Transverse colon (tissue), 4 donors: ENCODE measurements around the gene B4GALT5. TPM values are rescaled to one million over a fixed set of nuclear protein-coding genes. Genes with fewer than 3 reads are reported as not detected.

Experiments used
- DNase-seq: peaks from one replicate; pipeline ENCODE4 v3.0.0-alpha.2; 2019
- H3K27ac ChIP-seq, 4 donors: fragments of 200-600 bp; sonication (generic); 2 replicates each; pipeline ENCODE4 v1.5.1; 2016 to 2018; ENCODE audit warnings: inconsistent platforms in 4 of 4
- H3K27me3 ChIP-seq: fragments of 200-600 bp; sonication (generic); 2 replicates; pipeline ENCODE4 v1.5.1; 2017; ENCODE audit warnings: inconsistent platforms
- H3K36me3 ChIP-seq, 4 donors: fragments of 200-600 bp; sonication (generic); 2 replicates each; pipeline ENCODE4 v1.5.1; 2017 to 2019; ENCODE audit warnings: inconsistent platforms in 4 of 4
- H3K4me1 ChIP-seq, 4 donors: fragments of 200-600 bp; sonication (generic); 2 replicates each; pipeline ENCODE4 v1.5.1; 2017 to 2020; ENCODE audit warnings: inconsistent platforms in 4 of 4
- H3K4me3 ChIP-seq, 4 donors: fragments of 200-600 bp; sonication (generic); 1 replicate in 1 of 4; 2 replicates in 3 of 4; pipeline versions ENCODE4 v1.5.1 to v1.6.1; 2017 to 2019; ENCODE audit warnings: inconsistent platforms in 4 of 4
- H3K9me3 ChIP-seq, 2 donors: fragments of 200-600 bp; sonication (generic); 2 replicates each; pipeline ENCODE4 v1.5.1; 2017 to 2019; ENCODE audit warnings: inconsistent platforms in 2 of 2
- EP300 ChIP-seq: sonication (generic); formaldehyde crosslinking; IDR thresholded peaks from one replicate; pipeline ENCODE4 v1.6.1; 2017; ENCODE audit warnings: antibody characterized with exemption, low read depth
- POLR2A ChIP-seq: fragments of 450-650 bp; IDR thresholded peaks from one replicate; pipeline ENCODE4 v1.6.1; 2016; ENCODE audit warnings: antibody characterized with exemption, mild to moderate bottlenecking, moderate library complexity
- POLR2AphosphoS5 ChIP-seq, 3 donors: sonication (generic); formaldehyde crosslinking; IDR thresholded peaks; one replicate each; pipeline ENCODE4 v1.6.1; 2016; ENCODE audit warnings: antibody characterized with exemption in 3 of 3
- WGBS, 2 donors: methylation state at CpG; one replicate each; pipeline ENCODE4 v1.1.5; 2018; ENCODE audit warnings: low coverage in 1 of 2; 5-methylcytosine and 5-hydroxymethylcytosine counted together
- in situ Hi-C, 4 donors: fragments of 200-750 bp; cut with MboI; loops; one replicate each; pipeline versions ENCODE4 v1.15.0 to v1.15.1; 2017; ENCODE audit warnings: low sequenced_read_pairs in 3 of 4, low pct_ligation_motif_present in 1 of 4, low pct_unique_long_range_greater_than_20kb in 1 of 4
- intact Hi-C: fragments of 100-400 bp; cut with DNase I; formaldehyde crosslinking; loops from one replicate; pipeline ENCODE4 v1.15.1; 2023; ENCODE audit warnings: low total_unique reads
- total RNA-seq, 4 donors: library from RNA; depleted of rRNA; stranded (reverse); fragments of >200 nt; gene quantifications; one replicate each; pipeline ENCODE4 v1.1.0, GENCODE V29; 2016
- TF ChIP-seq, protein P1 (sequence below), 5 experiments: fragments of 200-600 bp in 3 of 5; fragments of 450-650 bp in 2 of 5; sonication (generic) in 3 of 5; IDR thresholded peaks; 1 replicate in 2 of 5; 2 replicates in 3 of 5; pipeline ENCODE4 v1.5.1; 2016 to 2017; ENCODE audit warnings: antibody characterized with exemption in 5 of 5, inconsistent platforms in 3 of 5, mild to moderate bottlenecking in 2 of 5, moderate library complexity in 1 of 5

B4GALT5 gene
- total RNA-seq, 4 donors from 2014 or later: 22.3 to 43.2 (median 29.4) TPM

DNA sequence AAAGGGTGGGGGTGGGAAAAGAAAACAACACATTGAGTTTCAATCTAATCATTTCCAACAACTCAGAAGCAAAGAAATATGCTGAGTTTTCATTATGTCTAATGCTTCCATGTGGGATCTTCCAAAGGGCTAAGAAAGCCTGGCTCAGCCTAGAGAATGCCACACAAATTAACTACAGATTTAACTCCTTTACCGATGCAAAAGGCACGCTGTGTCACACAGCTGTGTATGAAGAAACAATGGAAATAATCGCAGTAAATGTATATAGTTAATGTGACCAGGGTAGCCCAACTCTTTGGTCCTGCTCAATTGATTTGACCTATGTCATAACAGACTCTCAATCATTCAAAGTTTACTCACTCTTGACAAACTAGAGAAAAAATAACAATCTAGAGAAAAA, 17.8 kb downstream of the B4GALT5 start:
- H3K27ac ChIP-seq: no peak overlapping the region
- 81 to 82% methylated on average over 3 of the region's 3 CpGs for WGBS, 2 donors
- H3K4me3 ChIP-seq: no peak overlapping the region
- intact Hi-C loops (no loop called here), in situ Hi-C loops (no loop called here)
- H3K9me3 ChIP-seq: no peaks in the 10 kb centered on the region
- TF ChIP-seq, protein P1, sequence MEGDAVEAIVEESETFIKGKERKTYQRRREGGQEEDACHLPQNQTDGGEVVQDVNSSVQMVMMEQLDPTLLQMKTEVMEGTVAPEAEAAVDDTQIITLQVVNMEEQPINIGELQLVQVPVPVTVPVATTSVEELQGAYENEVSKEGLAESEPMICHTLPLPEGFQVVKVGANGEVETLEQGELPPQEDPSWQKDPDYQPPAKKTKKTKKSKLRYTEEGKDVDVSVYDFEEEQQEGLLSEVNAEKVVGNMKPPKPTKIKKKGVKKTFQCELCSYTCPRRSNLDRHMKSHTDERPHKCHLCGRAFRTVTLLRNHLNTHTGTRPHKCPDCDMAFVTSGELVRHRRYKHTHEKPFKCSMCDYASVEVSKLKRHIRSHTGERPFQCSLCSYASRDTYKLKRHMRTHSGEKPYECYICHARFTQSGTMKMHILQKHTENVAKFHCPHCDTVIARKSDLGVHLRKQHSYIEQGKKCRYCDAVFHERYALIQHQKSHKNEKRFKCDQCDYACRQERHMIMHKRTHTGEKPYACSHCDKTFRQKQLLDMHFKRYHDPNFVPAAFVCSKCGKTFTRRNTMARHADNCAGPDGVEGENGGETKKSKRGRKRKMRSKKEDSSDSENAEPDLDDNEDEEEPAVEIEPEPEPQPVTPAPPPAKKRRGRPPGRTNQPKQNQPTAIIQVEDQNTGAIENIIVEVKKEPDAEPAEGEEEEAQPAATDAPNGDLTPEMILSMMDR (IDR thresholded peaks at IDR 0.05): no peak
- no peak for TF ChIP-seq POLR2A
- TF ChIP-seq EP300: no peak
- TF ChIP-seq POLR2AphosphoS5 (IDR thresholded peaks at IDR 0.05): no peak
- peaks cover 17 to 79% (median 62%) of the 10 kb centered on the region in 4 donors for H3K4me1 ChIP-seq
- DNase-seq: no peak
- no peaks in the 10 kb centered on the region for H3K27me3 ChIP-seq
- no peaks in the 10 kb centered on the region for H3K36me3 ChIP-seq

DNA sequence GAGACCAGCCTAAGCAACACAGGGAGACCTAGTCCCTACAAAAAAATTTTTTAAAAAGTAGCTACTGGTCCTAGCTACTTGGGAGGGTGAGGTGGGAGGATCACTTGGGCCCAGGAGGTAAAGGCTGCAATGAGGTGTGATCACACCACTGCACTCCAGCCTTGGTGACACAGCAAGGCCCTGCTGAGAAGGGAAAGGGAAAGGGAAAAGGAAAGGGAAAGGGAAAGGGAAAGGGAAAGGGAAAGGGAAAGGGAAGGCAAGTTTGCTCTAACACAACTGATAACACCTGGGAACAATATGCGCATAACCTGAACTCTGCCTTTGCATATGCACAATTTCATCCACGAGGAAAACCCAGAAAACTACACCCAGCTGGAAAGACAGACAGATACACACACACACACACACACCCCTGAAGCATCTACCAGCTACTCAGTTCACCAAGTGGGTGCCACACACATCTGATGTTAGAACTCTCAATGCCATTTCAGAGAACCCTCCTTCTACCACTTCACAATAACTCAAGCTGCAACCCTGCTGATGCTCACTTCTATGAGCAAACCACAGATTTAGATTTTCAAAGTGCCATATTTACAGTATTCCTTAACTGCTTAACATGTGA, 19.1 kb downstream of the B4GALT5 start:
- Histone ChIP-seq H3K27me3 (no peaks in the 10 kb centered on the region), H3K9me3 (no peaks in the 10 kb centered on the region), H3K27ac (peak overlapping the region in 1 of 4 donors; percentile 6), H3K36me3 (no peaks in the 10 kb centered on the region), H3K4me3 (no peak overlapping the region), H3K4me1 (peaks cover 10 to 81% (median 59%) of the 10 kb centered on the region in 4 donors)
- TF ChIP-seq POLR2AphosphoS5 (IDR thresholded peaks at IDR 0.05) (no peak), POLR2A (no peak), EP300 (no peak)
- TF ChIP-seq, protein P1 (IDR thresholded peaks at IDR 0.05): no peak
- no peak for DNase-seq
- intact Hi-C loops: no loop called here
- in situ Hi-C loops: no loop called here
- WGBS, 2 donors: 60% methylated on average over 2 of the region's 2 CpGs; no CpG with 5 or more reads in 1 of the 2 donors

DNA sequence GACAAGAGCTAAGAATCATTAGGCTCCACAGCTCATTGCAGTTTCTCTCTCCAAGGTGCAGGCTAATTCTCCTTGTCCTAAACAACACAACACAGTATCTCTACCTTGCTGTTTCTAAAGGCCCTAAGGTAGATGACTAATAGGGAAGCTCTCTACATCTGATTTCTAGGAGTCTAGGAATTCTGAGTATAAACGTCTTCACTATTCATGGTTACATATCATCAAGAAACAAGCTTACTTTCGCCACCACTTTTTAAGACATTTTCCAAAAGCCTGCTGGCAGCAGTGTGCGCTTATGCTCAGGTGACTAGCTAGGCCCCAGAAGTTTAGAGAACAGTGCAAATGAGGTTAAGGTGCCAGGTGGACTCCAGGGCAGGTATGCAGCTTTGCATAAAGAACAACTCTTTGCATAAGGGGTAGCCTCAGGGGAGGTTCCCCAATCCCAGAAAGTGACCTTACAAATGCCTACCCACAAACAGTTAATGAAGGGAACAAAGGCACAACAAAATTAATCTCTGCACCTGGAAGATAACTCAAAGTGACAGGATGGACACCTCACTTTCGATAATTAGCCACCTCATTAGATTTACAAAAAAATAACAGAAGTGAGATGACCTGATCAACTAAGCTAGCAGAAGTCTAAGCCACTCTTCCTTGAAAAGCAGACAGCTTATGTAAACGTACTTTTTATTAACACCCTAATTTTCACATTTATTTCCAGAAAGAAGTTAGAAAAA, 20.1 kb downstream of the B4GALT5 start:
- in situ Hi-C loops (no loop called here), intact Hi-C loops (no loop called here)
- H3K4me1 ChIP-seq: peaks cover 10 to 73% (median 55%) of the 10 kb centered on the region in 4 donors
- no peak for DNase-seq
- H3K27me3 ChIP-seq: no peaks in the 10 kb centered on the region
- H3K36me3 ChIP-seq: no peaks in the 10 kb centered on the region
- H3K27ac ChIP-seq: no peak overlapping the region
- TF ChIP-seq POLR2A (no peak), POLR2AphosphoS5 (IDR thresholded peaks at IDR 0.05) (no peak), EP300 (no peak)
- TF ChIP-seq, protein P1 (IDR thresholded peaks at IDR 0.05): no peak
- H3K9me3 ChIP-seq: no peaks in the 10 kb centered on the region
- 65 to 86% methylated on average over 2 to 5 of the region's 5 CpGs for WGBS, 2 donors
- H3K4me3 ChIP-seq: no peak overlapping the region

DNA sequence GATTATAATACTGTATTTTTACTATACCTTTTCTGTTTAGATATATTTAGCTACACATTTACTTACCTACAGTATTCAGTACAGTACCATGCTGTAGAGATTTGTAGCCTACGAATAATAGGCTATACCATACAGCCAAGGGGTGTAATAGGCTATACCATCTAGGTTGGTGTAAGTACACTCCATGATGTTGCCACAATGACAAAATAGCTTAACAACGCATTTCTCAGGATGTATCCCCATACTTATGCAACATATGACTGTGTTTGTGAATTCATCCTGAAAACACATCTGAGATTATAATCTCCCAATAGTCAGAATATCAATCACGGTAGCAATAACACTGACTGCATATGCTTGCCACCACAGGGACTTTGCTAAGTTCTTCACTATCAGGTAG, 20.7 kb downstream of the B4GALT5 start:
- Histone ChIP-seq H3K27me3 (no peaks in the 10 kb centered on the region), H3K9me3 (no peaks in the 10 kb centered on the region), H3K27ac (no peak overlapping the region), H3K4me3 (no peak overlapping the region), H3K36me3 (no peaks in the 10 kb centered on the region), H3K4me1 (peaks cover 14 to 75% (median 57%) of the 10 kb centered on the region in 4 donors)
- WGBS, 2 donors: 58 to 59% methylated on average over 3 of the region's 3 CpGs
- in situ Hi-C loops (no loop called here), intact Hi-C loops (no loop called here)
- TF ChIP-seq POLR2AphosphoS5 (IDR thresholded peaks at IDR 0.05) (no peak), EP300 (no peak), POLR2A (no peak)
- TF ChIP-seq, protein P1 (IDR thresholded peaks at IDR 0.05): no peak
- DNase-seq: no peak
